NCI-H2029 treated with DMSO at 0.1 percent for 48 hours (cell line): ENCODE results near the gene PUS7.
A peak's percentile ranks its signal among the peaks of the same experiment; 100 is the strongest.
"Not testable (repeated sequence)": the region's sequence is repeated elsewhere in the genome, so short reads cannot be mapped to it uniquely, and the experiment has no call there.

Experiments
- DNase-seq: peaks from one replicate; lab custom pipeline; 2025; lab: John Stamatoyannopoulos, UW

PUS7 gene

GRCh38 chr7:105444342-105444987 lies 77.6 kb downstream of the PUS7 start:
- DNase-seq = no peak

DNA sequence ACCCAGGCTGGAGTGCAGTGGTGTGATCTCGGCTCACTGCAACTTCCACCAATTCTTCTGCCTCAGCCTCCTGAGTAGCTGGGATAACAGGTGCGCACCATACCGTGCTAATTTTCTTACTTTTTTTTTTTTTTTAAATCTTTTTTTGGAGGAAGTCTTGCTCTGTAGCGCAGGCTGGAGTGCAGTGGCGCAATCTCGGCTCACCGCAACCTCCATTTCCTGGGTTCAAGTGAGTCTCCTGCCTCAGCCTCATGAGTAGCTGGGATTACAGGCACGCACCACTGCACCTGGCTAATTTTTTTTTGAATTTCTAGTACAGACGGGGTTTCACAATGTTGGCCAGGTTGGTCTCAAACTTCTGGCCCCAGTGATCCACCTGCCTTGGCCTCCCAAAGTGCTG lies 79.9 kb downstream of the PUS7 start:
- not testable (repeated sequence) for DNase-seq

- peak; percentile 87 for DNase-seq
Observed at GRCh38 chr7:105439174-105439893, 82.7 kb downstream of the PUS7 start.

GRCh38 chr7:105438847-105439173 lies 83.3 kb downstream of the PUS7 start:
- DNase-seq = no peak

DNA sequence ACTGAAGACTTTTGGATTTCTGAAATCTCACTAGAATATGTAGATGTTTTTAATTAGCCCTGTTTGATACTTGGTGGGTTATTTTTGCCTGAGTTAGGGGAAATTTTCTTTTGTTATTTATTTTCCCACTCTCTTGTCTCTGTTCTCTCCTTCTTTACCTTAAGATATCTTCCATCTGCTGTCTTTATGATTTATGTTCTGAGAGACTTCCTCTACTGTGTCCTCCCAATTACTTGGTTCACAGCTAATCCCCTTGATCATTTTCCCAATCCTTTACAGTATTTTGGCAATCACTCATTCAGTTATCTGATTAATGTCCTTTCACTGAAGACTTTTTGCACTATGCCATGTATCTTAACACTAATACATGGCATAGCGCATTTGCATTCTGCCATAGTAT lies 83.8 kb downstream of the PUS7 start:
- DNase-seq = no peak

GRCh38 chr7:105437356-105437755 lies 84.7 kb downstream of the PUS7 start:
- not testable (repeated sequence) for DNase-seq

DNA sequence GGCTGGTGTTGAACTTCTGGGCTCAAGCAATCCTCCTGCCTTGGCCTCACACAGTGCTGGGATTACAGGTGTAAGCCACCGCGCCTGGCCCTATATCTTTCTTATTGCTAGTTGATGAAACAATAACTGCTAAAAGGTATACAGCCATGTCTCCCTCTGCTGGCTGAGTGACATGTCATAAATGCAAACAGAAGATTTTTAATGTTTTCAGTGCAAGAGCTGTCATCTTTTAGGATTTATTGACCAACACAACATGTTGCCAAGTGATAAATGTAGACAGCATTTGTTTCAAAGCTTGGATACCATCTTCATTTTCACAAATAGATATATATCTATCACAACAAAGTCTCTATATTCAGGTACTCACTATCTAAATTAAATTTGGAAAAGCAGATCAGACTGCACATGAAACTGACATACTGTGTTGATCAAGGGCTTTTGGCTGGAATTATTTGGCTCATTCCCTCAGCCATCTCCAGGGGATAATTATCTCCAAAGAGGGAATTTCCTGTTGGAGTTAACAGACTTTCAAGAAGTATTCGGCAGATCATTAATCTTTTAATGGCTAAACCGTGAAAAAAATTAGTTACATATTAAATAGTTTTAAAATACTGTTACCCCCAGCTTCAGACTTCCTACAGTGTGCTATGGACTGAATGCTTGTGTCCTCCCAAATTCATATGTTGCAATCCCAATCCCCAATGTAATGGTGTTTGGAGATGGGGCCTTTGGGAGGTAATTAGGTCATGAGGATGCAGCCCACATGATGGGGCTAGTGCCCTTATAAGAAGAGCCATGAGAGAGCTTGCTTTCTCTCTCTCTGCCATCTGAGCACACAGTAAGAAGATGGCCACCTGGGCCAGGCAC lies 92.1 kb downstream of the PUS7 start:
- peak; percentile 34 for DNase-seq

DNA sequence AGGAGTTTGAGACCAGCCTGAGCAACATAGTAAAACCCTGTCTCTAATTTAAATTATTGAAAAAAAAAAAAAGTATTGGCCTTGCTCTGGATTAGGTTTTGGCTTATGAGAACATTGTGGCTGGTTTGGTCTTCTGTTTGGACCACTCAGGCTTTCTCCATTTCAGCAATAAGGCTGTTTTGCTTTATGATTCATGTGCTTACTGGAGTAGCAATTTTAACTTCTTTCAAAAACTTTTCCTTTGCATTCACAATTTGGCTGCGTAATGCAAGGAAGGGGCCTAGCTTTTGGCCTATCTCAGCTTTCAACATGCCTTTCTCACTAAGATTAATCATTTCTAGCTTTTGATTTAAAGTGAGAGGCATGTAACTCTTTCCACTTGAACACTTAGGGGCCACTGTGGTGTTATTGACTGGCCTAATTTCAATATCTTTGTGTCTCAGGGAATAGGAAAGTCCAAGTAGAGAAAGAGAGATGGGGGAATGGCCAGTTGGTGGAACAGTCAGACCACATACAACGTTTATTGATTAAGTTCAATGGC lies 95.4 kb downstream of the PUS7 start:
- no peak for DNase-seq

DNA sequence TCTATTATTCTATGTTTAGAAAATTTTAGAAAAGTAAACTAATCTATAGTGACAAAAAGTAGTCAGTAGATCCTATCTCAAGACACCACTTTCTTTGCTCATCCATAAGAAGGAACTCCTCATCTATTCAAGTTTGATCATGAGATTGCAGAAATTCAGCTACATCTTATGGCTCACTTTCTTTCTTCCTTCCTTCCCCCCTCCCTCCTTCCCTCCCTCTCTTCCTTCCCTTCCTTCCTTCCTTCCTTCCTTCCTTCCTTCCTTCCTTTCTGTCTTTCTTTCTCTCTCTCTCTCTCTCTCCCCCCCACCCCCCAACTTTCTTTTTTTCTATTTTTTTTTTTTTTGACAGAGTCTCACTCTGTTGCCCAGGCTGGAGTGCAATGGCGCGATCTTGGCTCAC lies 98.1 kb downstream of the PUS7 start:
- DNase-seq = no peak

GRCh38 chr7:105413887-105414437 lies 108.1 kb downstream of the PUS7 start:
- no peak for DNase-seq

GRCh38 chr7:105410774-105411173 lies 111.3 kb downstream of the PUS7 start:
- not testable (repeated sequence) for DNase-seq

- not testable (repeated sequence) for DNase-seq
Observed at GRCh38 chr7:105409775-105410174, 112.3 kb downstream of the PUS7 start.

GRCh38 chr7:105408791-105409410 lies 113.2 kb downstream of the PUS7 start:
- no peak for DNase-seq
